GM12865 (cell line): ENCODE data around the gene LEMD3.
A peak's percentile ranks its signal among the peaks of the same experiment; 100 is the strongest.
"Not testable (repeated sequence)": the region's sequence is repeated elsewhere in the genome, so short reads cannot be mapped to it uniquely, and the experiment has no call there.

Experiments
- DNase-seq: peaks from one replicate; pipeline ENCODE4 v3.0.0; 2010; ENCODE audit warnings: low read depth
- H3K4me3 ChIP-seq: 2 replicates; pipeline ENCODE4 v1.5.1; 2011; ENCODE audit warnings: mild to moderate bottlenecking, low read depth, low read length, control low read depth
- CTCF ChIP-seq: IDR thresholded peaks from 2 replicates; pipeline ENCODE4 v1.5.1; 2011; ENCODE audit warnings: low read length, control low read depth, low read depth, inconsistent platforms; ENCODE audit not compliant: insufficient read depth; ENCODE audit errors: missing control alignments

Gene LEMD3

GRCh38 chr12:65282840-65283239, 113.5 kb downstream of the LEMD3 start:
- DNase-seq, result no peak
- no peak overlapping the region for H3K4me3 ChIP-seq
- no peak for TF ChIP-seq CTCF

- not testable (repeated sequence) for DNase-seq, H3K4me3 ChIP-seq
Observed at GRCh38 chr12:65285532-65285931, 116.1 kb downstream of the LEMD3 start.

GRCh38 chr12:65287426-65287825, 118.0 kb downstream of the LEMD3 start:
- DNase-seq, result no peak
- no peak overlapping the region for H3K4me3 ChIP-seq
- no peak for TF ChIP-seq CTCF

- no peak for TF ChIP-seq CTCF
- DNase-seq, result no peak
- H3K4me3 ChIP-seq, result no peak overlapping the region
Observed at GRCh38 chr12:65292241-65292640, 122.9 kb downstream of the LEMD3 start.

- H3K4me3 ChIP-seq, result no peak overlapping the region
- DNase-seq, result peak; percentile 18
- no peak for TF ChIP-seq CTCF
Observed at GRCh38 chr12:65293735-65294134, 124.4 kb downstream of the LEMD3 start.

- no peak overlapping the region for H3K4me3 ChIP-seq
- no peak for DNase-seq
- TF ChIP-seq CTCF, result no peak
Observed at GRCh38 chr12:65294641-65295262, 125.4 kb downstream of the LEMD3 start.

GRCh38 chr12:65296508-65297265, 127.3 kb downstream of the LEMD3 start:
- DNase-seq, result no peak
- TF ChIP-seq CTCF, result no peak

More at GRCh38 chr12:65296508-65297265, 127.3 kb downstream of the LEMD3 start:
- no peak overlapping the region for H3K4me3 ChIP-seq
